ENCODE results near the gene ZFAND3.

DNA sequence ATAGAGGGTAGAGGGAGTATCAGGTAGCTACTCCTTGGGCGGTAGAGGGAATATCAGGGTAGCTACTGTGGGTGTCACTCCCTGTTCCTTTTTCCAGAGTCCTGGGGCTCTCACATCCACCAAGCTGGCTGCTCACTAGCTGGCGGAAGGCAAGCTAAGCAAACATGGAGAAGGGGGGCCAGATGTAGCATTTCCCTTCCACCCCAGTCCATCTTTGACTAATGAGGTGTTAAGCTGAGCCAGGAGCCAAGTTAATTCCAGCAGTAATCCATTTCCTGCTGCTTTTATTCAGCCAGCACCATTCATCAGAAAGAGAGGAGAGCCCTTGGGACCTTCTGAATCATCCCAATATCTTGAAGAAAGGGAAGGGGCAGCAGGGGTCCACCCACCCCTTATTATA lies 330.0 kb downstream of the ZFAND3 start:
- TF ChIP-seq, protein P1, sequence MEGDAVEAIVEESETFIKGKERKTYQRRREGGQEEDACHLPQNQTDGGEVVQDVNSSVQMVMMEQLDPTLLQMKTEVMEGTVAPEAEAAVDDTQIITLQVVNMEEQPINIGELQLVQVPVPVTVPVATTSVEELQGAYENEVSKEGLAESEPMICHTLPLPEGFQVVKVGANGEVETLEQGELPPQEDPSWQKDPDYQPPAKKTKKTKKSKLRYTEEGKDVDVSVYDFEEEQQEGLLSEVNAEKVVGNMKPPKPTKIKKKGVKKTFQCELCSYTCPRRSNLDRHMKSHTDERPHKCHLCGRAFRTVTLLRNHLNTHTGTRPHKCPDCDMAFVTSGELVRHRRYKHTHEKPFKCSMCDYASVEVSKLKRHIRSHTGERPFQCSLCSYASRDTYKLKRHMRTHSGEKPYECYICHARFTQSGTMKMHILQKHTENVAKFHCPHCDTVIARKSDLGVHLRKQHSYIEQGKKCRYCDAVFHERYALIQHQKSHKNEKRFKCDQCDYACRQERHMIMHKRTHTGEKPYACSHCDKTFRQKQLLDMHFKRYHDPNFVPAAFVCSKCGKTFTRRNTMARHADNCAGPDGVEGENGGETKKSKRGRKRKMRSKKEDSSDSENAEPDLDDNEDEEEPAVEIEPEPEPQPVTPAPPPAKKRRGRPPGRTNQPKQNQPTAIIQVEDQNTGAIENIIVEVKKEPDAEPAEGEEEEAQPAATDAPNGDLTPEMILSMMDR (conservative IDR thresholded peaks at IDR 0.05; ENCODE audit: low read depth, low read length): no peak
- no peak for TF ChIP-seq EZH2 (IDR thresholded peaks at IDR 0.05; ENCODE audit: borderline replicate concordance, low read depth, low read length, poor library complexity, severe bottlenecking)
